IPS-20b (cell line): Measurements from ENCODE around the gene ZEB2.
"Not testable (repeated sequence)": the region's sequence is repeated elsewhere in the genome, so short reads cannot be mapped to it uniquely, and the experiment has no call there.

Experiments used
- H3K27ac ChIP-seq: one replicate; pipeline ENCODE4 v1.5.1; 2013; ENCODE audit warnings: low read length
- H3K27me3 ChIP-seq: 2 replicates; pipeline ENCODE4 v1.6.1; 2013; ENCODE audit warnings: mild to moderate bottlenecking, low read length, inconsistent platforms; ENCODE audit not compliant: insufficient read depth
- H3K36me3 ChIP-seq: 2 replicates; pipeline ENCODE4 v1.6.1; 2013; ENCODE audit warnings: low read depth, mild to moderate bottlenecking, inconsistent platforms, low read length, moderate library complexity; ENCODE audit not compliant: insufficient read depth
- H3K4me1 ChIP-seq: 2 replicates; pipeline ENCODE4 v1.6.1; 2013; ENCODE audit warnings: mild to moderate bottlenecking, control low read depth, inconsistent platforms, low read length, moderate library complexity; ENCODE audit not compliant: insufficient read depth
- H3K4me3 ChIP-seq: 2 replicates; pipeline ENCODE4 v1.5.1; 2013; ENCODE audit warnings: mild to moderate bottlenecking, low read length, inconsistent platforms
- H3K9ac ChIP-seq: 2 replicates; pipeline ENCODE4 v1.6.1; 2013; ENCODE audit warnings: low read depth, mild to moderate bottlenecking, inconsistent platforms, low read length, moderate library complexity
- H3K9me3 ChIP-seq: 2 replicates; pipeline ENCODE4 v1.6.1; 2013; ENCODE audit warnings: mild to moderate bottlenecking, low read depth, low read length, inconsistent platforms; ENCODE audit not compliant: insufficient read depth

Gene ZEB2

DNA sequence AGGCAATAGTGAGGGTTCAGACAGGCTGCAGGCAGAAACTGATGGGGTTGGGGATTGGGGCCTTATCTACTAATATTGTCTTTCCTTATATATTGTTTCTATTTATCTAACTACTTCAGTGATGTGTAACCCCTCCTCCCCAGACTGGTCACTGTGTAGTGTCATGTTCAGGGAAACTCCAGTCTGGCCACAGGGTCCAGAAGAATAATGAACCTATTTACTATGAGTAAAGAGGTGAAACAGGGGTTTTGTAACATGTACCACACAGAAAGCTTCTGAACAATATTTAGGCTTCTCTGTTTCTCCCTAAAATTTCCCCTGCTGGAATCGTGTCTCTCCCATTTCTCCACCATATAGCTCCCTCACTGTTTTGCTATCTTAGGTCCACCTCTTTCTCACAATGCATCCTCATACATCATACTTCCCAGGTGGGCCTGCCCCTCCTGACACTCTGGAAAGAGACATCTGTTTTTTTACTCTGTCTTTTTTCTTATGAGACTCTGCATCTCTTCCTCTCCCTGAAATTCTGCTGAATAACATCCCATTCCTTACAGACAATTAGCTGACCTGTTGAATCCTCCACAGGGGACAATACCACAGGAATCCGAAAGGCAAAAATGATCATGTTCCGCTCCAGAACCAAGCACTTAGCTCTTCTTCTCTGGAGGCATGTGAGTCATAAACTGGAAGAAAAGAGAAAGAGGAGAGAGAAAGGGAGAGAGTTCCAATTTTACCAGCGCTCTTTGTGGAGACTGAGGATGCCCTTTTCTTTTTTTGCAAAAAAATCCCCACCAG lies 154.8 kb downstream of the ZEB2 start:
- Histone ChIP-seq H3K9ac (no peak overlapping the region), H3K36me3 (no peaks in the 10 kb centered on the region), H3K4me3 (no peak overlapping the region), H3K4me1 (peaks cover 2% of the 10 kb centered on the region; the same call in 1 of the 2 replicates), H3K27ac (no peak overlapping the region), H3K9me3 (no peaks in the 10 kb centered on the region), H3K27me3 (no peaks in the 10 kb centered on the region)

DNA sequence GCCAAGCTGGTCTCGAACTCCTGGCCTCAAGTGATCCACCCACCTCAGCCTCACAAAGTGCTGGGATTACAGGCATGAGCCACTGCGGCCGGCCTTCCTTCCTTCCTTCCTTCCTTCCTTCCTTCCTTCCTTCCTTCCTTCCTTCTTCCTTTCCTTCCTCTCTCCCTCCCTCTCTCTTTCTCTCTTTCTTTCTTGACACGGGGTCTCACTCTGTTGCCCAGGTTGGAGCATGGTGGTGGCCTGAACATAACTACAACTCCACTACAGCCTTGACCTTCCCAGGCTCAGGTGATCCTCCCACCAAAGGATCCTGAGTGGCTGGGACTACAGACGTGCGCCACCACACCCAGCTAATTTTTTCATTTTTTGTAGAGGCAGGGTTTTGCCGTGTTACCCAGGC lies 155.7 kb downstream of the ZEB2 start:
- not testable (repeated sequence) for H3K27me3 ChIP-seq, H3K9ac ChIP-seq, H3K27ac ChIP-seq, H3K4me1 ChIP-seq, H3K9me3 ChIP-seq, H3K36me3 ChIP-seq, H3K4me3 ChIP-seq

DNA sequence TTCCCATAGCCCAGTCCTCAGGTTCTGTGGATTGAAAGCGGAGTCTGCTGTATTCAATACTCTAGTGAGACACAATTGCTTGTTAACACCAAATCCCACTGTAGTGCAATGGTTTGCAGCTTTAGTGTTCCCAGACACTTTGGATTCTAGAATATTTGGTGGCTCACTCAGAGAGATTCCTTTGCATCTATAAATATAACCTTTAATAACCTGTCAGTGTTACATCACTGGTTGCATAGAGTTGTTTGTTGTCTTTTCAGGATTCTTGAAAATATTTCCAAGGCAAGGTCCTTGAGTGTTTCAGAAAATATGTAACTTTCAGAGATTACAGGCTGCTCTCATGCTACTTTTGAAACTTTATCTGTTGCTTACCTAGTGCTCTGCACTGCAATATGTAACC lies 157.5 kb downstream of the ZEB2 start:
- Histone ChIP-seq H3K4me3 (no peak overlapping the region), H3K9me3 (no peaks in the 10 kb centered on the region), H3K27ac (no peak overlapping the region), H3K27me3 (no peaks in the 10 kb centered on the region), H3K36me3 (no peaks in the 10 kb centered on the region), H3K9ac (no peak overlapping the region), H3K4me1 (no peaks in the 10 kb centered on the region; the same call in 1 of the 2 replicates)

DNA sequence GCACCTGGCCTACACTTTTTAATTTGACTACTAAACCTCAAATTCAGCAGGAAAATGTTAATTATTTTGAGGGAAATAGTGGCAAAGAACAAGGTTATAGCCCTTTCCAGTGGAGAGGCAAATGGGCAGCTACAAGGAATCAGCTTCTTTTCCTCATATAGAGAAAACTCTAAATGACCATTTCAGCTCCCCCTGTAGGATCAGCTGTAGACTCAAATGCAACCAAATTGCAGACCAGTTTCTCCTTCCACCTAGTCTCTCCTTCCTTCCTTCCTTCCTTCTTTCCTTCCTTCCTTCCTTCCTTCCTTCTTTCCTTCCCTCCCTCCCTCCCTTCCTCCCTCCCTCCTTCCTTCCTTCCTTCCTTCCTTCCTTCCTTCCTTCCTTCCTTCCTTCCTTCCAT lies 158.2 kb downstream of the ZEB2 start:
- Histone ChIP-seq H3K4me3 (no peak overlapping the region), H3K36me3 (no peaks in the 10 kb centered on the region), H3K27me3 (no peaks in the 10 kb centered on the region), H3K27ac (no peak overlapping the region), H3K9ac (no peak overlapping the region), H3K4me1 (no peaks in the 10 kb centered on the region; the same call in 1 of the 2 replicates), H3K9me3 (no peaks in the 10 kb centered on the region)

DNA sequence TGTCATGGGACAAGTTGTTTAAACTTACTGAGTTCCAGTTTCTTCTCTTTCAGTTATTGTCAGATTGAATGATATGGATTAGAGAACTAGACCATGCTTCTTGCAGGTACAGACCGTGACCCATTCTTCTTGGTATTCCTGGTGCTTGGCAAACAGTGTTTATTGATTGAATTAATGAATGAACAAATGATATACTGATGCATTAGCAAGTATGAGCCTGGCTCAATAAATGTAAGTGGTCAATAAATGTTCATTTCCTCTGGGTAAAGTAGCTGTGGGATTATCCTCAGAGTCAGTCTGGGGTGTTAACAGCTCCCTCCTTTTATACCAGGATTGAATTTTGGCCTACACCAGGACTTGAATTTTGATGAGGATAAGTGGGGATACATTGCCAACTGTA lies 160.2 kb downstream of the ZEB2 start:
- no peak overlapping the region for H3K27ac ChIP-seq
- H3K4me1 ChIP-seq, result no peaks in the 10 kb centered on the region; the same call in 1 of the 2 replicates
- H3K27me3 ChIP-seq, result no peaks in the 10 kb centered on the region
- H3K36me3 ChIP-seq, result no peaks in the 10 kb centered on the region
- H3K9me3 ChIP-seq, result no peaks in the 10 kb centered on the region
- H3K9ac ChIP-seq, result no peak overlapping the region
- no peak overlapping the region for H3K4me3 ChIP-seq

DNA sequence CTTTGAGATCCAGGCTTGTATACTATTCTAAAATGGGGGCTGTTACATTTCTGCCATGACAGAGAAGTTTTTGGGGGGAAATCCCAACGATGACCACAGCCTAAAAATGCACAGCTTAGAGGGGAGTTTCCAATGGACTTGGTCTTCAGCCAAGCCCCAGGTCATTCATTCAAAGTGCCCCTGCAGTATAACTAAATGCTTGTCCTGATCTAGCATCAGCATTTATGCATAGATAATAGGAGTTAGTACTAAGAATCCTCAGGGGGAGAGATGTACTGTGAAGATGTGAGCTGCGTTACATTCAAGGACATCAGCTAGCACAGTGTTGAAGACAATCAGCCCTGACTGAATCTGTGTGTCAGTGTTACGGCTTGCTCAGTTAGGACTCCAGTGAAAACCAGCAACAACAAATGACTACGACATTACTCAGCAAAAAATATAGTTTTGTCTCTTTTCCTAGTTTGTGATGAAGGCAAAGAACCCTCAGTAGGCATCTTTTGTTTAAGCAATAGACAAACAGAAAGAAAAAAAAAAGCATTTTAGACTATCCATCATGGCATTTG lies 160.9 kb downstream of the ZEB2 start:
- Histone ChIP-seq H3K27ac (no peak overlapping the region), H3K4me3 (no peak overlapping the region), H3K9me3 (no peaks in the 10 kb centered on the region), H3K4me1 (no peaks in the 10 kb centered on the region; the same call in 1 of the 2 replicates), H3K9ac (no peak overlapping the region), H3K36me3 (no peaks in the 10 kb centered on the region), H3K27me3 (no peaks in the 10 kb centered on the region)

DNA sequence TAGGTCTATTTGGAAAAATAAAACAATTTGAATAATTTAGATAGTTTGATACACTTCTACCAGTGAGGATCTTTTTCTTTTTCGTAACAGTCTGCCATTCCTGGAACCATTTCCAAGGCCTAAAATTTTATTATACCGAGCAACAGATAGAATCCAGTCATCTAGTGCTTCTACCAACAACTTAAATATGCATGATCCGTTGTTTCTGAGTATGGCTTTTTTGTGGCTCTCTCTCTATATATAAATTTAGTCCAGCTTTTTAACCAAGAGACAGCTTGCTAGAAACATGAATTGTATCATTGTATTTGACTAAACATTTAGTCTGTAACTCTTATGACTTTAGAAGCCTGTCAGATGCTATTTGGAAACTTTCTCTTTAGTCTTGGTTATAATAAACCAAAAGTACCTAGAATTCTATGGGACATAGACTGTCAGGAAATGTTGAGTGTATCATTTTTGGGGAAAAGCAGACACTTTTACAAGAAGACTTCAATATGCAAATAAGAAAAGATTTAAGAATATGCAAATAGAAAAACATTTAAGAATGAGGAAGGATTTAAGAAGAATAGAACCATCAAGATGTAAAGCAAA lies 161.4 kb downstream of the ZEB2 start:
- Histone ChIP-seq H3K27me3 (no peaks in the 10 kb centered on the region), H3K9me3 (no peaks in the 10 kb centered on the region), H3K4me1 (no peaks in the 10 kb centered on the region; the same call in 1 of the 2 replicates), H3K4me3 (no peak overlapping the region), H3K36me3 (no peaks in the 10 kb centered on the region), H3K27ac (no peak overlapping the region), H3K9ac (no peak overlapping the region)

DNA sequence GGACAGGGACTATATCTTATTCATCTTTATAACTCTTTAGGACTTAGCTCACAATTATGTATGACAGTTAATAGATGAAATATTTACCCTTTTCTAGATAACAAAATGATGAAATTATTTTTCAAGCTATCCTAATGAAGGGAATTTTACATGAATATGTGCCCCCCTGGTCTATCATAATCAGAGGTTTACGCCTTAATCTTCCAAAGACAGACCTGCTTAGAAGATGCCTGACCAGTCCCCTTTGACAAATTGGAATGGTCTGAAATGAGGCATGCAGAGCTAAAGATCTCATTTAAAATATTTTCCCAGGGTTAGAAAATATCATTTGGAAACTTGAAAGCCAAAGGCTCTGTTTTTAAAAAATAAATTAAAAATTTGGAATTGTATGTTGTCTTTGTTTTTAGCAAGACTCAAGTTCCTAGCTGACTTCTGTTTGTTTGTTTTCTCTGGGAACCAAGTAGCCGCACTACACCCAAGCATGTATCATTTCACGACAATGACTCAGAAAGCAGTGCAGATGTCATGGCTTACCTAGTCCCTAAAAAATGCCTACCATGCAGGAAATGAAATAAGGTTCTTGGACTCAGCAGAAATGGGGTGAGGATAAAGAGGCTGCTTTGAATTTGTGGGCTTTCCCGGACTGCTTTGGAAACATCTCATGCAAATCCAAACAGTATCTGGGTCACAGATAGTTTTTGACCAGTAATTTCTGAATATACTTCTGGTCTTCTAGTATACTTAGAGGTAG lies 162.1 kb downstream of the ZEB2 start:
- no peak overlapping the region for H3K27ac ChIP-seq
- H3K27me3 ChIP-seq, result no peaks in the 10 kb centered on the region
- H3K4me3 ChIP-seq, result no peak overlapping the region
- no peaks in the 10 kb centered on the region for H3K9me3 ChIP-seq
- H3K9ac ChIP-seq, result no peak overlapping the region
- no peaks in the 10 kb centered on the region for H3K36me3 ChIP-seq
- H3K4me1 ChIP-seq, result no peaks in the 10 kb centered on the region; the same call in 1 of the 2 replicates

DNA sequence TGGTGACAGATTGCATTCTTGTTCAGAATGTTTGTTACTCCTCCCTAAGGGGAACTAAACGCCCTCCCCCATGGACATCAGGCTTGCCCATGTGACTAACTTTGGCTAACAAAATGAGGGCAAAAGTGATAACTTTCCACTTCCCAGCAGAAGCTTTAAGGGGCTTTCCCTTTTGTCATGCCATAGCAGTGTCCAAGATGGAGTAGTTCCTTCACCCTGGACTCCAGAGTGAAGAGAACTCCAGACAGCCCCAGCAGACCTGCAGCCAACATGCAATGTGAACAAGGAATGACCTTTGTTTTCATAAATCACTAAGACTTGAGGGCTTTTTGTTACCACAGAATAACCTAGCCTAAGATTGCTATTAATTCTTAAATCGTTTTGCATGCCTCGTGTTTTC lies 163.5 kb downstream of the ZEB2 start:
- no peak overlapping the region for H3K9ac ChIP-seq
- no peak overlapping the region for H3K27ac ChIP-seq
- no peaks in the 10 kb centered on the region for H3K27me3 ChIP-seq
- H3K4me1 ChIP-seq, result peaks cover 9% of the 10 kb centered on the region
- no peaks in the 10 kb centered on the region for H3K9me3 ChIP-seq
- H3K4me3 ChIP-seq, result no peak overlapping the region
- H3K36me3 ChIP-seq, result no peaks in the 10 kb centered on the region

DNA sequence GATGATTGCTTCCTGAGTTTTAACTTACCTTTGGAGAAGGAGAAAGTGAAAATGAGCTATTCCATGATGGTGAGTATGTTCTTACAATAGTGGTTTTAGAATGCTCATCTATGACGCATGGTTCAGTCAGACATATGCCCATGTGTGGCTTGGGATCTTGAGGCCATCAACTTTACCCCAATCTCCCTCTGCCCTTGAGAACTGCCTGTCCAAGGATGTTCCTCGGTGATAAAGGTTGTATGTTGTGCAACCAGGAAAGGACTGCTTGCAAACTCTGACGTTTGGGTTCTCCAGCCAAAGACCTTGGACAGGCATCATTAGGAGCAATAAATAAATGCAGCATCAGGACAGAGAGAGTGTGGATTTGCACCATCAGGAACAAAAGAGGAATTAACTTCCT lies 165.0 kb downstream of the ZEB2 start:
- Histone ChIP-seq H3K36me3 (no peaks in the 10 kb centered on the region), H3K4me3 (no peak overlapping the region), H3K4me1 (peaks cover 19% of the 10 kb centered on the region), H3K27ac (no peak overlapping the region), H3K9me3 (no peaks in the 10 kb centered on the region), H3K27me3 (no peaks in the 10 kb centered on the region), H3K9ac (no peak overlapping the region)

DNA sequence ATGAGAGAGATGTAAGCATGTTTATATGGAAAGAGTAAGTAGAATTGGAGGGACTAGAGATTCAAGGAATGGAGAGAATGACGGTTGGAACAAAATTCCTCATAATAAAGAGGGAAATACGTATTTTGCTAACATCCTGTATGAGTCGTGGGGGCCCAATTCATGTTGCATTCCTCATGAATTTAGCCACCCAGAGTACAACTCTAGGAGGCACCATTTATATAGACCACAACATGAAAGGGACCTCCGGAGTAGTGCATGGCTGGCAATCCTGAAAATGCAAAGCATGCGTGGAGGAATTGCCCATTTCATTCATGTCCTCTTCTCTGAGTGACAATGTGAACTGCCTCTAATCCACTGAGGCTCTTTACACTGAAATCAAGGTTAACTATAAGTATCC lies 168.2 kb downstream of the ZEB2 start:
- Histone ChIP-seq H3K9me3 (no peaks in the 10 kb centered on the region), H3K4me3 (no peak overlapping the region), H3K36me3 (no peaks in the 10 kb centered on the region), H3K27me3 (no peaks in the 10 kb centered on the region), H3K4me1 (peaks cover 35% of the 10 kb centered on the region), H3K27ac (no peak overlapping the region), H3K9ac (no peak overlapping the region)
